AG09319 (cell line): ENCODE results near the gene CDK5.
"Not testable (repeated sequence)": the region's sequence is repeated elsewhere in the genome, so short reads cannot be mapped to it uniquely, and the experiment has no call there.

Source experiments
- DNase-seq: peaks from one replicate; pipeline ENCODE4 v3.0.0-alpha.2; 2010; ENCODE audit warnings: low read depth; ENCODE audit errors: extremely low read depth
- CTCF ChIP-seq: IDR thresholded peaks from 2 replicates; pipeline ENCODE4 v1.5.1; 2011; ENCODE audit warnings: low read depth, mild to moderate bottlenecking, inconsistent platforms, low read length, moderate library complexity

Gene CDK5

DNA sequence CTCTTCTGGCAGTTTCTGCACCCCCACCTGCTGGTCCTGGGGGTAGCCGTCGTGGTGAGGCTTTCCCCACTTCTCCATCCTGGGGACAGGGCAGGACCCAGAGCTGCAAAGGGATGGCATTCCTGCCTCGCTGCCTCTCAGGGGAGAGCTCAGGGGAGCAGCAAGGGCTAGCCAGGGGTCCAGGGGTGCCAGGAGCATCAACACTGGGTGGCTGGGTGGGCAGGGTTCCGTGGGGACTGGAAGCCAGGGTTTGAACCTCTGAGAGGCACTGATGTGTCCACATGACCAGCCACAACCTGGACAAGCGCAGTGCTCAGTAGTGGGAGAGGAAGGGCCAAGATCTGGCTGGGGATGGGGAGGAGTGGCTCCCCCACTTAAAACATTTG, 23.8 kb downstream of the CDK5 start:
- TF ChIP-seq CTCF, result no peak
- no peak for DNase-seq

DNA sequence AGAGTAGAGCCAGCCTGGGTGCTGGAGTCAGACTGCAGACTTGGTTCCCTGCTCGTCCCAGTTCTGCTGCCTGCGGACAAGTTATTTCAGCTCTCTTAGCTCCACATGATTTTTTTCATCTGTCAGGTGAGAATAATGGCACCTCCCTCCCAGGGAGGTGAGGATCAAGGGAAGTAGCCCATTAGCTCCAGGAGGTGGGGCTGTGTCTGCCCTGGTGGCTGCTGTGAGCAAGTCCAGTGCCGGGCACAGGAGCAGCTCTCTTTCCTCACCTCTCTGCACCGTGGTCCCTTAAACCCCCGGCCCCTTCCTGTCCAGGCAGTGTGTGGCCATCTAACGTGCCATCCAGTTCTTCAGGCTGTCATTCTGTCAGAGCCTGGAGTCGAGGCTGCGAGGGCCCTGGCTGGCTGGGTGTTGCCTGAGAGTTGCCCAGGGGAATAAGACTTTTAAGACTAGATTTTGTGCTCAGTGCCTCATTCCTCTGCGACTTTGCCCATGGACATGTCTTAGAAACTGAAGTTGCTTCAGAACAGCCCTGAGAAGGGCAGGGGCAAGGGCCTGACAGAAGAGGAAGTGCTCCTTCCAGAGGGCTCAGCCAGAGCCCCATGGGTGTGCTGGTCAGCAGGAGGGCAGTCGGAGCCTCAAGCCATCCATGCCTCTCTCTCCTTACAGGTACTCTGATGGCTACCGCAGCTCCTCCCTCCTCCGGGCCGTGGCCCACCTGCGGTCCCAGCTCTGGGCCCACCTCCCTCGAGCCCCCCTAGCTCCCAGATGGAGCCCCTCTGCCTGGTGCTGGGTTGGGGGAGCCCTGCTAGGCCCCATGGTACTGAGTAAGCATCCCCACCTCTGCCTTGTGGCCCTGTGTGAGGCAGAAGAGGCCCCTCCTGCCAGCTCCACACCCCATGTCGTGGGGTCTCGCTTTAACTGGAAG, 24.5 kb downstream of the CDK5 start:
- DNase-seq, result no peak

DNA sequence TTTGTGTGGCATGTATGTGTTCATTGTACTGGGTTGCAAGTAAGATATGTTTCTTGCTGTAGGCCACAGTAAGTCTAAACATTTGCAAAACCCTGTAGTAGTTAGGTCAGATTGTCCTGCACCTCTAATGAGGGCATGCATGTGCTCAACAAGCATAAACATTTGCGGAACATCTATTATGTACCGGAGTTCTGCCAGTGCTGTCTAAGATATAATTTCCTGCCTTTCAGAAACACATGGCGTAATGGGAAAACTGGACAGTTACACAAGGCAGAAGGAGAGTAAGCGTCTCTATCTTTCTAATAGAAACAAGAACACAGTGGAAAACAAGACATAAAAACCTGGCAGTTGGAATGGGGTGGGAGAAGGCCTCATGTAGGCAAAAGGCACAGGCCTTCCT, 26.7 kb downstream of the CDK5 start:
- TF ChIP-seq CTCF, result no peak
- no peak for DNase-seq

More for the DNA sequence above, 24.5 kb downstream of the CDK5 start:
- no peak for TF ChIP-seq CTCF

DNA sequence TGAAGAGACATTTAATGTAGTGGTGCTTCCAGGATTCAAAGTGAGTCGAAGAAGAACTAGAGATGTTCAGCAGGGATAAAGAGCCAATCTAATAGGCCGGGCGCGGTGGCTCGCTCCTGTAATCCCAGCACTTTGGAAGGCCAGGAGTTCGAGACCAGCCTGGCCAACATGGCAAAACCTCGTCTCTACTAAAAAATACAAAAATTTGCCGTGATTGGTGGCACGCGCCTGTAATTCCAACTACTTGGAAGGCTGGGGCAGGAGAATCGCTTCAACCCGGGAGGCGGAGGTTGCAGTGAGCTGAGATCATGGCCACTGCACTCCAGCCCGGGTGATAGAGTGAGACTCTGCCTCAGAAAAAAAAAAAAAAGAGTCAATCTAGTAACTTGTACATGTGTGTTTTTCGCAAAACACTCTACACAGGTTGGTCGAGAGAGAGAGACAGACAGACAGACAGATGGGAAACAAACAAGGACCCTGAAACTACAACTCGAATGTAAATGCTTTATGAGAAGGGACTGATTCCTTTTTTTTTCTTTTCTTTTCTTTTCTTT, 28.7 kb downstream of the CDK5 start:
- no peak for DNase-seq
- TF ChIP-seq CTCF, result no peak

GRCh38 chr7:151028131-151028947, 29.4 kb downstream of the CDK5 start, which contains the start of gene ABCB8:
Gene ABCB8 (plus strand): TSS chr7:151028450. CDS start chr7:151028516, 66 bp downstream.
- TF ChIP-seq CTCF, result peak; percentile 44

GRCh38 chr7:151027728-151028130, 30.0 kb downstream of the CDK5 start:
- DNase-seq, result not testable (repeated sequence)

More at GRCh38 chr7:151028131-151028947, 29.4 kb downstream of the CDK5 start, which contains the start of gene ABCB8:
- peak; percentile 98 for DNase-seq

- DNase-seq, result not testable (repeated sequence)
These were observed 30.6 kb downstream of the CDK5 start for GRCh38 chr7:151026771-151027727.
